HK-2 (cell line): ENCODE measurements around the gene HAO1.

Experiments
- DNase-seq: peaks from one replicate; pipeline ENCODE4 v3.0.0-alpha.2; 2018; ENCODE audit not compliant: unreplicated experiment

HAO1 gene

DNA sequence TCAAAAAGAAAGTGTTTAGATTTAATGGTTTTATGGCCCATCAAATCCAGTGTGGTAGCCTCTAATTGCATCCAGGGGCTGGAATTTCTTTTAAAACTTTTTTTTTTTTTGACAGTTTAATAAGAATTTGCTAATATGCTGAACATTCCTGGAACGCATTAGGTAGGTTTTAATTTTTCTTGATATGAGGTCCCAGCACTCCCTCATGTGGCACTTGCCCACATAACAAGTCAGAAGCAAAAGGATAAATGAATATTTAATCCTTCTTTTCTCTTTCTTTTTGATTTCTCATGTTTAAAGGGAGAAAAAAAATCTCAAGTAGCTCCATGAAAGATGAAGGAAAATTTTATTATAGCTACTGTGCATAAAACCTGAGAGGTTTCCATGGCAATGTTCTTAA, 13.5 kb downstream of the HAO1 start:
- no peak for DNase-seq

GRCh38 chr20:7926323-7926722, 13.9 kb downstream of the HAO1 start:
- no peak for DNase-seq

GRCh38 chr20:7924692-7925091, 15.6 kb downstream of the HAO1 start:
- DNase-seq = peak; percentile 15

GRCh38 chr20:7916648-7917047, 23.6 kb downstream of the HAO1 start:
- no peak for DNase-seq

- DNase-seq = no peak
Observed at GRCh38 chr20:7912551-7912950, 27.7 kb downstream of the HAO1 start.

DNA sequence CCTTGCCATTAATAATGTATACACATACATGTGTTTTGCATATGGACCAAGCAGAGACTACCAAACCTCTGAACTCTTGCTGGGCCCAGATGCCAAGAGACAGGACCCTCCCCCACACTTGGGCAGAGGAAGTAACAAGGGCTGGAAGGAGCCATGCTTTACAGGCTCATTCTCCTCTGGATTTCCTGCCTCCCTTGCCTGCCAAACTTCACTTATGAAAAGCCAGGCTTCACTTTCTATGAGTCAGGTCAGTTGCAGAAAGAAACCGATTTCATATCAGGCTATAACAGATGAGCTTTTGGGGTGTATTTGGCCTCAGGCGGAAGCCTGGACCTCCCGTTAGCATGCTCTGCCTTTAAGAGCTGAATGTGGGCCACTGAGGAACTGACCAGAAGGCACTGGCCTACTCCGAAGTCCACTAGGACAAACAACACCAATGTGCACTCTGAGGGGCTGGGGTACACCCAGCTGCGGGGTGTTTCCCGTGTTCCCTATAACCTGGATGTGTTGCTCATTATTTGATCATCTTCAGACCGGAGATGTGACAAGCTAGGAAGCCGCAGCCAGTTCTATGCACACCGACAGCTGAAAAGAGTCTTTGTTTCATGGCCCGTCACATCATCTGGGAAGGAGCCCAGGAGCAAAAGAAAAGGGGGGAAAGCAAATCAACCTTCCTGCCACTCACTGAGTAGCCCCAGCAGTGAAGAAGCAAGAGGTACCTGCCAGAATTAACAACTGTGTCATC, 28.5 kb downstream of the HAO1 start:
- no peak for DNase-seq

GRCh38 chr20:7908905-7909304, 31.4 kb downstream of the HAO1 start:
- DNase-seq = no peak

- no peak for DNase-seq
Observed at GRCh38 chr20:7903429-7903828, 36.8 kb downstream of the HAO1 start.

GRCh38 chr20:7902879-7903278, 37.4 kb downstream of the HAO1 start:
- DNase-seq = no peak

- DNase-seq = no peak
Observed at GRCh38 chr20:7897781-7898364, 42.4 kb downstream of the HAO1 start.

GRCh38 chr20:7893014-7893730, 47.1 kb downstream of the HAO1 start:
- no peak for DNase-seq

- DNase-seq = no peak
Observed at GRCh38 chr20:7891705-7892104, 48.6 kb downstream of the HAO1 start.

GRCh38 chr20:7889736-7890135, 50.5 kb downstream of the HAO1 start:
- no peak for DNase-seq

DNA sequence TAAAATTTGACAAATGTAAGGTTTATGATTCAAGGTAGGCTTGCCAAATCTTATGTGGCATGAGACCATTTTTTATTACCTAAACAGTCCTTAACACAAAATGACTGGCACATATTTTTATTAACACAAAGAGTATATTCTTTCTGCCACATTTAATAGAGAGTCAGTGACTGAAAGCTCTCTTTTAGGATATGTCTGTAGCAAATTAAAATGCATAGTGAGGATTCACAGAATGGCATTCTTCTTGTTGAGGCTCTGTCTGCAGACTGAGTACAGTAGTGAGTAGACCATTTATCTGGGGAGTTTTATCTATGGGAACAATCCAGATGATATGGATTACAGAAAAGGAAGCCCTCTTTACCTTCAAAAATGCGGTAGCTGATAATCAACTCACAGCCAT, 56.5 kb downstream of the HAO1 start:
- DNase-seq = no peak

- DNase-seq = no peak
Observed at GRCh38 chr20:7883309-7883708, 56.9 kb downstream of the HAO1 start.

DNA sequence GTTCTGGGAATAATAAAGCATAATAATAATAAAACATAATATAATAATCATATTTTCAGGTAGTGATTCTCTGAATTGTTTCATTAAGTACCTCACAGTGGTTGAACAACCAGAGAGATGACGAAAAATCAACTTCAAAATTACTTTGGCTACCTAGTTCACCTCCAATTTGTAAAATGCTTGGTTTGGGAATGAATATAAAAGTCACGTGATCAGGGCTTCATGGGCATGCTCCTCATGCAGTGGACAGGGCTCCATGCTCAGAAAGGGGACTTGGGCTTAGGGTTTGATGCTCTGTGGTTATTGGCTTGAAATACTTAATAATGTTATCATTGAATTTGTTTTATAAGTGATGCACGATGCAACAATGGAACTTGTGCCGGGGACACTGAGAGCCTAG, 58.2 kb downstream of the HAO1 start:
- DNase-seq = no peak

- DNase-seq = no peak
Observed at GRCh38 chr20:7881551-7881950, 58.7 kb downstream of the HAO1 start.

DNA sequence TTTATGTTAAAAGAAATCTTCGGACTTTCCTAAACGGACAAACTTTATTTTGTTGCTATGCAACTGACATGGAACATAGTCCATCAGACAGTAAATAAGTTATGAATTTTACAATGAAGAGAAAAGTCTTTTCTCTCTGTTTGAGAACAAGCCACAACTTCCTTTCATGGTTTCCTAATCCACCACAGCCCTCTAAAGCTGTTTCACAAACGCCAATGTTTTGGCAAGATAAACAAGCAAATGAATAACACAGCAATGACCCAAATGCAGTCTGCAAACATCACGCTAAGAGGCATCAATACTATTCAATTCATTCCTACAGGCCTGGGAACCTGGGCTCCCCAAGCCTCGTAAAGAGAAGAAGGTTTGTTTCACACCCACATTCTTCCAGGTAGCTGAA, 60.4 kb downstream of the HAO1 start:
- no peak for DNase-seq

DNA sequence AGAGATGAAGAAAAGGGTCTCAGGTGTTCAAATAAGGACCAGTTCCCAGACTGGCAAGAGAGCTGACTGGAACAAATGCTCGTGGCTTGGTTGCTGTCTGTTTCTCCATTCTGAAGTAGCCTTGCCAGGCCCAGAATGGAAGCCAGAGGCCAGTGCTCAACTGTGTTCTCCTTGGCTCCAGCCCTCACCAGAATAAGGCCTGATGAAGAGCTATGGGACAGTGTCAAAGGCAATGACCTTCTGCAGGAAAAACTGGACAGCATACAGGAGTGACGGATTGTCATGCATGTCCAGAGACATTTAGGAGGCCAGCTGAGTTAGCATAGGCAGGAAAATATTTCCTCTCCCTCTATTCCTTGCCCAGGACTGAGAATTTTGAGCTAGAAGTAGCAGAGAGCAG, 72.2 kb downstream of the HAO1 start:
- DNase-seq = no peak

DNA sequence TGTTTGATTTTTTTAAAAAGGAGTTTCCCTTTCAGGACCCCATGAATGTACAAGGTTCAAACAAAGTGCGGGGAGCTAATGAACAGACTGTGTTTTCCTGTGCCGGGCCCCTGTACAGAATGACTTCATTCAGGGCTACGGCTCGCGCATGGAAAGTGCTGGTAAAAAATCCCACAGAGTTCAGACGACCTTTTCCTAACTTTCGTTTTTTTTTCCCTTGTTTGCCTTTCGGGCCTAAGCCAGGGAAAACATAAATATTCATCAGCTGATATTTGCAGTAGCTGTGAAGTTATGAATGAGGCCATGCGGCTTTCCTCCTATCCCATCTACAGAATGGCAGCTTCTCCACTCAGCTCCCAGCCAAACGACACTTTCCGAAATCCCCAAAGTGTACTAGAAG, 74.0 kb downstream of the HAO1 start:
- DNase-seq = no peak

DNA sequence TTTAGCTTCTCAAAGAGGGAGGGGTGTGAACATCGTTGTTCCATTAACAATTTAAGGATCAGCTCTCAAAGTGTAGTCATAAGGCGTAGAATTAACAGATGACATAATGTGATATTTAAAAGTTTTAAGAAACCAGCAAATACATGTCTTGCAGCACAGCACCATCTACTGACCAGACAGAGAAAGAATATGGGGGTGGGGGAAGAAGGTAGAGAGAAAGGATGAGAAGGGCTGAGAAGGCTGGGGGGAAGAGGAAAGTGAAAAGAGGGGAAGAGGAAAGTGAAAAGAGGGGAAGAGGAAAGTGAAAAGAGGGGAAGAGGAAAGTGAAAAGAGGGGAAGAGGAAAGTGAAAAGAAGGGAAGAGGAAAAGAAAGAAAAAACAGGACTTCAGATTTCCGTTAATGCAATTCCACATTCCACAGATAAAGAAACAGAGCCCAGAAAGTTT, 80.9 kb downstream of the HAO1 start:
- DNase-seq = peak; percentile 14

GRCh38 chr20:7858734-7859250, 81.5 kb downstream of the HAO1 start:
- no peak for DNase-seq

GRCh38 chr20:7856756-7857155, 83.5 kb downstream of the HAO1 start:
- DNase-seq = peak; percentile 6
